ENCODE data around the gene DCXR.

DNA sequence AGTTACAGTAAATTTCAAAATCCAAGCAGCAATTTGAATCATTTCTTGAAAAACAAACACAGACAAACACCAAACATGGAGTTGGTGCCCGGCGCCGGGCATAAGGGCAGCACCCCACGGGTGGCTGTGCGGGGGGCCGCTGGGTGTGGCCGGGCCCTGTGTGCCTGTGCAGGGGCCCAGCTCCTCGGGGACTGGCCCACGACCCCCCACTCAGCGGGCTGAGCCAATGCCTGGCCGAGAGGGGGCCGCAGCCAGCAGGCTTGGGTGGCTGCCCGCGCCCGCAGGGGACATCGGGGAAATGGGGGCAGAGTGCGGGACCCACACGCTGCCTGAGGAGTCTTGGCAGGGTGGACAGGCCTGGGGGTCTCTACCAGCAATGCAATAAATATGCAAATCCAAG, 40.9 kb upstream of the DCXR start:
- TF ChIP-seq, protein P1, sequence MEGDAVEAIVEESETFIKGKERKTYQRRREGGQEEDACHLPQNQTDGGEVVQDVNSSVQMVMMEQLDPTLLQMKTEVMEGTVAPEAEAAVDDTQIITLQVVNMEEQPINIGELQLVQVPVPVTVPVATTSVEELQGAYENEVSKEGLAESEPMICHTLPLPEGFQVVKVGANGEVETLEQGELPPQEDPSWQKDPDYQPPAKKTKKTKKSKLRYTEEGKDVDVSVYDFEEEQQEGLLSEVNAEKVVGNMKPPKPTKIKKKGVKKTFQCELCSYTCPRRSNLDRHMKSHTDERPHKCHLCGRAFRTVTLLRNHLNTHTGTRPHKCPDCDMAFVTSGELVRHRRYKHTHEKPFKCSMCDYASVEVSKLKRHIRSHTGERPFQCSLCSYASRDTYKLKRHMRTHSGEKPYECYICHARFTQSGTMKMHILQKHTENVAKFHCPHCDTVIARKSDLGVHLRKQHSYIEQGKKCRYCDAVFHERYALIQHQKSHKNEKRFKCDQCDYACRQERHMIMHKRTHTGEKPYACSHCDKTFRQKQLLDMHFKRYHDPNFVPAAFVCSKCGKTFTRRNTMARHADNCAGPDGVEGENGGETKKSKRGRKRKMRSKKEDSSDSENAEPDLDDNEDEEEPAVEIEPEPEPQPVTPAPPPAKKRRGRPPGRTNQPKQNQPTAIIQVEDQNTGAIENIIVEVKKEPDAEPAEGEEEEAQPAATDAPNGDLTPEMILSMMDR (IDR thresholded peaks at IDR 0.05): no peak
- no peak for TF ChIP-seq POLR2A (IDR thresholded peaks at IDR 0.05)
